OCI-LY3 (cell line): ENCODE results near the gene CCNL1.

Experiments used
- EZH2phosphoT487 ChIP-seq: fragments of 200-600 bp; shearing (Covaris generic); IDR thresholded peaks from 2 replicates; pipeline ENCODE4 v1.6.1; 2018; ENCODE audit warnings: antibody characterized with exemption, mixed run types, low read depth
- TF ChIP-seq, protein P1 (sequence below): fragments of 200-600, 300-600 bp; sonication (generic); IDR thresholded peaks from 2 replicates; pipeline ENCODE4 v1.5.1; 2014; ENCODE audit warnings: antibody characterized with exemption, low read length, low read depth

DNA sequence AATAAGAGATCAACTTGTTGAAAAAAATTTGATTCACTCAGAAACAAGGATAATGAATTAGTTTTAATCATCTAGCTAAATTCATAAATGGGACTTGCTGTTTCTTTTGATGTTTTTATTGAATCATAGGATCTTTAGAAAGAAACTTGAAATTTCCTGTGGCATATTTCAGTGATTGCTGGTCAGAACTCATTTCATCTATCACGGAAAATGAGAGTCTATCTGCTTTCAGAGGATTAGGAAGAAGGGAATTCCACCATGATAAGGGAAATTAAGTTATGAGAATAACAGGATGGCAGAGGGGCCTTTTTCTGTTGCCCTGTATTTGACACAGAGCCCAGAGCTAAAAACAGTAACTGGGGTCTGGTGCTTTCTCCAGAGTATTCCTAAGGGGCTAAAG is 44.9 kb upstream of the CCNL1 start:
- TF ChIP-seq, protein P1, sequence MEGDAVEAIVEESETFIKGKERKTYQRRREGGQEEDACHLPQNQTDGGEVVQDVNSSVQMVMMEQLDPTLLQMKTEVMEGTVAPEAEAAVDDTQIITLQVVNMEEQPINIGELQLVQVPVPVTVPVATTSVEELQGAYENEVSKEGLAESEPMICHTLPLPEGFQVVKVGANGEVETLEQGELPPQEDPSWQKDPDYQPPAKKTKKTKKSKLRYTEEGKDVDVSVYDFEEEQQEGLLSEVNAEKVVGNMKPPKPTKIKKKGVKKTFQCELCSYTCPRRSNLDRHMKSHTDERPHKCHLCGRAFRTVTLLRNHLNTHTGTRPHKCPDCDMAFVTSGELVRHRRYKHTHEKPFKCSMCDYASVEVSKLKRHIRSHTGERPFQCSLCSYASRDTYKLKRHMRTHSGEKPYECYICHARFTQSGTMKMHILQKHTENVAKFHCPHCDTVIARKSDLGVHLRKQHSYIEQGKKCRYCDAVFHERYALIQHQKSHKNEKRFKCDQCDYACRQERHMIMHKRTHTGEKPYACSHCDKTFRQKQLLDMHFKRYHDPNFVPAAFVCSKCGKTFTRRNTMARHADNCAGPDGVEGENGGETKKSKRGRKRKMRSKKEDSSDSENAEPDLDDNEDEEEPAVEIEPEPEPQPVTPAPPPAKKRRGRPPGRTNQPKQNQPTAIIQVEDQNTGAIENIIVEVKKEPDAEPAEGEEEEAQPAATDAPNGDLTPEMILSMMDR: no peak
- TF ChIP-seq EZH2phosphoT487: no peak
